Measurements from ENCODE around the gene CARS2.
"Not testable (repeated sequence)": the region's sequence is repeated elsewhere in the genome, so short reads cannot be mapped to it uniquely, and the experiment has no call there.

Gene CARS2

GRCh38 chr13:110705826-110706569 lies at the start of gene CARS2:
Gene CARS2, minus strand, starts transcription at chr13:110706116. Its CDS starts 23 bp downstream, at chr13:110706093.
- DNase-seq (ENCODE audit: low read depth in 1 of 2, low spot score in 1 of 2), result peak; percentile 85 to 91

GRCh38 chr13:110748271-110748670 lies 42.4 kb upstream of the CARS2 start:
- DNase-seq (ENCODE audit: low read depth in 1 of 2, low spot score in 1 of 2), result no peak

GRCh38 chr13:110746438-110746837 lies 40.5 kb upstream of the CARS2 start:
- DNase-seq (ENCODE audit: low read depth in 1 of 2, low spot score in 1 of 2), result no peak

- DNase-seq (ENCODE audit: low read depth in 1 of 2, low spot score in 1 of 2), result no peak
Observed at GRCh38 chr13:110743687-110744086, 37.8 kb upstream of the CARS2 start.

GRCh38 chr13:110737555-110737954 lies 31.6 kb upstream of the CARS2 start:
- no peak for DNase-seq (ENCODE audit: low read depth in 1 of 2, low spot score in 1 of 2)

GRCh38 chr13:110734561-110734960 lies 28.6 kb upstream of the CARS2 start:
- no peak for DNase-seq (ENCODE audit: low read depth in 1 of 2, low spot score in 1 of 2)

- no peak for DNase-seq (ENCODE audit: low read depth in 1 of 2, low spot score in 1 of 2)
Observed at GRCh38 chr13:110731072-110731471, 25.2 kb upstream of the CARS2 start.

GRCh38 chr13:110726726-110727125 lies 20.8 kb upstream of the CARS2 start:
- peak; percentile 16 to 19 for DNase-seq (ENCODE audit: low read depth in 1 of 2, low spot score in 1 of 2)

GRCh38 chr13:110726153-110726552 lies 20.2 kb upstream of the CARS2 start:
- not testable (repeated sequence) for DNase-seq (ENCODE audit: low read depth in 1 of 2, low spot score in 1 of 2)

GRCh38 chr13:110723598-110723997 lies 17.7 kb upstream of the CARS2 start:
- no peak for DNase-seq (ENCODE audit: low read depth in 1 of 2, low spot score in 1 of 2)

- DNase-seq (ENCODE audit: low read depth in 1 of 2, low spot score in 1 of 2), result no peak
Observed at GRCh38 chr13:110722971-110723370, 17.1 kb upstream of the CARS2 start.

GRCh38 chr13:110719036-110719710 lies 13.3 kb upstream of the CARS2 start:
- DNase-seq (ENCODE audit: low read depth in 1 of 2, low spot score in 1 of 2), result no peak

GRCh38 chr13:110716247-110716515 lies 10.3 kb upstream of the CARS2 start:
- DNase-seq (ENCODE audit: low read depth in 1 of 2, low spot score in 1 of 2), result no peak

- peak; percentile 89 to 92 for DNase-seq (ENCODE audit: low read depth in 1 of 2, low spot score in 1 of 2)
Observed at GRCh38 chr13:110715395-110716246, 9.7 kb upstream of the CARS2 start.

GRCh38 chr13:110714797-110715394 lies 9.0 kb upstream of the CARS2 start:
- DNase-seq (ENCODE audit: low read depth in 1 of 2, low spot score in 1 of 2), result peak; percentile 24 to 32

- DNase-seq (ENCODE audit: low read depth in 1 of 2, low spot score in 1 of 2), result peak; percentile 59 to 61
Observed at GRCh38 chr13:110713981-110714796, 8.3 kb upstream of the CARS2 start.

GRCh38 chr13:110713642-110713952 lies 7.7 kb upstream of the CARS2 start, which contains the start of gene ING1:
Gene ING1, plus strand, starts transcription at chr13:110713700. Its CDS starts 450 bp downstream, at chr13:110714150.
- no peak for DNase-seq (ENCODE audit: low read depth in 1 of 2, low spot score in 1 of 2)

GRCh38 chr13:110712849-110713641 lies 7.1 kb upstream of the CARS2 start:
- DNase-seq (ENCODE audit: low read depth in 1 of 2, low spot score in 1 of 2), result peak; percentile 97 to 100

GRCh38 chr13:110712081-110712848 lies 6.3 kb upstream of the CARS2 start:
- DNase-seq (ENCODE audit: low read depth in 1 of 2, low spot score in 1 of 2), result peak; percentile 72 to 83

All from stimulated activated CD4-positive, alpha-beta T cell treated with anti-CD3 and anti-CD28 coated beads, Interleukin-15, amount 100 ng/mL, for 1 hour (primary cell).